GM12878 (cell line): ENCODE measurements around the gene TTC9B.

Source experiments
- EZH2 ChIP-seq: IDR thresholded peaks from 2 replicates; pipeline ENCODE4 v1.6.1; 2012; ENCODE audit warnings: low read depth, mild to moderate bottlenecking, control low read depth, inconsistent platforms, low read length, borderline replicate concordance; ENCODE audit not compliant: control insufficient read depth
- YY1 ChIP-seq: IDR thresholded peaks from 2 replicates; pipeline ENCODE4 v1.6.1; 2011; ENCODE audit warnings: low read depth, mild to moderate bottlenecking, low read length

- TF ChIP-seq YY1 (no peak), EZH2 (no peak)
Observed at GRCh38 chr19:40238775-40239174, 20.6 kb upstream of the TTC9B start.
